K562 (cell line): ENCODE results near the gene CYP46A1. TPM values are rescaled to one million over a fixed set of nuclear protein-coding genes. Genes with fewer than 3 reads are reported as not detected.
A peak's percentile ranks its signal among the peaks of the same experiment; 100 is the strongest.

Experiments
- BACH1 ChIP-seq: fragments of 200-800 bp; sonication (Bioruptor generic); IDR thresholded peaks from 2 replicates; pipeline ENCODE4 v1.6.1; 2016; ENCODE audit warnings: missing genetic modification characterization, missing compliant biosample characterization
- ELF1 ChIP-seq: fragments of 200-800 bp; sonication (Bioruptor generic); IDR thresholded peaks from 2 replicates; pipeline ENCODE4 v1.6.1; 2016; ENCODE audit warnings: missing genetic modification characterization, missing compliant biosample characterization
- ELF2 ChIP-seq: fragments of 250-450 bp; sonication (Bioruptor Pico); IDR thresholded peaks from 2 replicates; pipeline ENCODE4 v1.5.0; 2021; ENCODE audit warnings: mild to moderate bottlenecking
- KAT8 ChIP-seq: fragments of 450-650 bp; IDR thresholded peaks from 2 replicates; pipeline ENCODE4 v1.6.1; 2016; ENCODE audit warnings: low read depth, mild to moderate bottlenecking
- KLF10 ChIP-seq: fragments of 250-450 bp; sonication (Bioruptor Pico); IDR thresholded peaks from 2 replicates; pipeline ENCODE4 v1.6.1; 2021; ENCODE audit warnings: matching md5 sums
- NONO ChIP-seq, 2 experiments: fragments of 200-400 bp in 1 of 2; fragments of 450-650 bp in 1 of 2; formaldehyde crosslinking in 1 of 2; IDR thresholded peaks; 2 replicates each; pipeline ENCODE4 v1.6.1; 2017; ENCODE audit warnings: low read depth in 2 of 2, mild to moderate bottlenecking in 2 of 2, moderate library complexity in 2 of 2, low read length in 1 of 2
- PHB ChIP-seq: fragments of 250-450 bp; sonication (Bioruptor Pico); IDR thresholded peaks from 2 replicates; pipeline ENCODE4 v1.5.0; 2021
- POLR2AphosphoS2 ChIP-seq: IDR thresholded peaks from 2 replicates; pipeline ENCODE4 v1.6.1; 2012; ENCODE audit warnings: low read length, improper control_type of control experiment
- RCOR1 ChIP-seq, 2 experiments: IDR thresholded peaks; 2 replicates each; pipeline ENCODE4 v1.6.1; 2012; ENCODE audit warnings: low read depth in 2 of 2, low read length in 2 of 2, borderline replicate concordance in 1 of 2, improper control_type of control experiment in 1 of 2
- SMARCE1 ChIP-seq: fragments of 450-650 bp; IDR thresholded peaks from 2 replicates; pipeline ENCODE4 v1.7.1; 2016; ENCODE audit warnings: mild to moderate bottlenecking
- SPI1 ChIP-seq: IDR thresholded peaks from 2 replicates; pipeline ENCODE4 v1.6.1; 2011; ENCODE audit warnings: low read depth, low read length, control low read depth, borderline replicate concordance
- TOE1 ChIP-seq, 2 experiments: fragments of 450-650 bp in 1 of 2; sonication (generic) in 1 of 2; formaldehyde crosslinking in 1 of 2; IDR thresholded peaks; 2 replicates each; pipeline versions ENCODE4 v1.7.1 to v1.8.0; 2016 to 2022; ENCODE audit warnings: borderline replicate concordance in 2 of 2, mild to moderate bottlenecking in 2 of 2, antibody characterized with exemption in 1 of 2, inconsistent platforms in 1 of 2, low read depth in 1 of 2, missing genetic modification reagents in 1 of 2, moderate library complexity in 1 of 2
- XRCC5 ChIP-seq: fragments of 200-400 bp; formaldehyde crosslinking; IDR thresholded peaks from 2 replicates; pipeline ENCODE4 v1.6.1; 2017; ENCODE audit warnings: low read depth, mild to moderate bottlenecking, low read length
- ZBED1 ChIP-seq: IDR thresholded peaks from 2 replicates; pipeline ENCODE4 v1.6.1; 2014
- polyA plus RNA-seq, 8 experiments: library from polyadenylated mRNA; depleted of rRNA in 4 of 8; stranded (reverse) in 5 of 8; unstranded in 3 of 8; fragments of >200 nt; fragmentation: Nextera tagmentation in 2 of 8; fragmentation: Illumina TruSeq in 1 of 8; extraction: Ambion mirVana in 2 of 8; extraction: Trizol in 1 of 8; gene quantifications; 2 replicates each; pipeline versions ENCODE4 v1.2.1 to v1.2.3, GENCODE V29; 2011 to 2014; ENCODE audit warnings: inconsistent platforms in 1 of 8, missing spikeins in 1 of 8
- total RNA-seq, 7 experiments: library from RNA; depleted of rRNA in 6 of 7; stranded (reverse); fragments of >200 nt in 6 of 7; fragmentation: Illumina TruSeq in 2 of 7; extraction: Trizol in 2 of 7; gene quantifications; 2 replicates each; pipeline versions ENCODE4 v1.2.1 to v1.2.3, GENCODE V29; 2011 to 2021; ENCODE audit warnings: low replicate concordance in 1 of 7
- TF ChIP-seq, protein P1 (sequence below): fragments of 450-650 bp; IDR thresholded peaks from 2 replicates; pipeline ENCODE4 v1.6.1; 2016; ENCODE audit warnings: antibody characterized with exemption
- TF ChIP-seq, protein P2 (sequence below): IDR thresholded peaks from 2 replicates; pipeline ENCODE4 v1.6.1; 2011; ENCODE audit warnings: borderline replicate concordance, low read depth, mild to moderate bottlenecking, moderate library complexity, low read length; ENCODE audit not compliant: insufficient read depth, poor library complexity, severe bottlenecking
- TF ChIP-seq, protein P3 (sequence below): fragments of 250-450 bp; sonication (Bioruptor Pico); IDR thresholded peaks from 2 replicates; pipeline ENCODE4 v1.4.0; 2020
- TF ChIP-seq, protein P4 (sequence below): fragments of 250-450 bp; sonication (Bioruptor Pico); IDR thresholded peaks from 2 replicates; pipeline ENCODE4 v1.6.1; 2021; ENCODE audit warnings: mild to moderate bottlenecking
- TF ChIP-seq, protein P5 (sequence below): fragments of 450-650 bp; IDR thresholded peaks from 2 replicates; pipeline ENCODE4 v1.7.0; 2016; ENCODE audit warnings: borderline replicate concordance
- TF ChIP-seq, protein P6 (sequence below): IDR thresholded peaks from 2 replicates; pipeline ENCODE4 v1.6.1; 2011; ENCODE audit not compliant: insufficient read length; ENCODE audit errors: extremely low read depth

Gene CYP46A1
- total and polyA plus RNA-seq, 9 of the 15 experiments (the other 6 are each of a cell fraction or from before 2014, with no cell fraction given): not detected

DNA sequence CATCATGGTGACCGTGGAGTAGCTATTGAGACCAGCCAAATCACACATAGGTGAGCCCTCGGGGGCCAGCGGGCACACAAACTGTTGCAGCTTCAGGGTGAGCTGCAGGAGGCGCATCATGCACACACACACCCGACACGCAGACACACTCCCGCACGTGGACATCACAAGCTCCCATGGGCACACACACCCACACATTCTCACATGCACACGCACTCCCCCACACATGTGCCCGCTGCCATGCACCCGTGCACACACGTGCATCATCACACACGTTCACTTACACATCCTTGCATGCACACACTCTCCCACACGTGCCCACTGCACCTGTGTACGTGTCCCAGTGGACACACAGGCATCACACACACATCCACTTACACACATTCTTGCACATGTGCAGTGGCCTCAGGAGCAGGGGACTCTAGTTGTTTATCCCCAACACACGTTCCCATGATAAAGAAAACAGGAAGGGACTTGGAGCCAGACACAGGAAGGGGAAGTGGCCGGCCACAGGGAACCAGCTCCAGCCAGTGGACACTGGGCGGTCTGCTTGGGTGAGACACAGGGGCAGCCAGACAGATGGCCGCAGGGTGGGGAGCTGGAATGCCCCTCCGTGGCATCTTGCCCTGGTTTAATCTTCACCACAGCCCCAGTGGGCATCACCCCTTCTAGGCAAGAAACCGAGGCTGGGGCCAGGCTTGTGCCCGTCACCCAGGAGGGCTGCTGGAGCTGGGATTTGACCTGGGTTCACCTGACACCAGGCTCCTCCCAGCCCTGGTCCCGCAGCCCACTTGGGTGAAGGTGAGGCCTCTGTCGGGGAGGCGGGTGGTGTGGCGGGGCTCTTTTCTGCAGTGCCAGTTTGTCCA, 49.7 kb downstream of the CYP46A1 start (continued):
- TF ChIP-seq POLR2AphosphoS2: no peak
- TF ChIP-seq, protein P1, sequence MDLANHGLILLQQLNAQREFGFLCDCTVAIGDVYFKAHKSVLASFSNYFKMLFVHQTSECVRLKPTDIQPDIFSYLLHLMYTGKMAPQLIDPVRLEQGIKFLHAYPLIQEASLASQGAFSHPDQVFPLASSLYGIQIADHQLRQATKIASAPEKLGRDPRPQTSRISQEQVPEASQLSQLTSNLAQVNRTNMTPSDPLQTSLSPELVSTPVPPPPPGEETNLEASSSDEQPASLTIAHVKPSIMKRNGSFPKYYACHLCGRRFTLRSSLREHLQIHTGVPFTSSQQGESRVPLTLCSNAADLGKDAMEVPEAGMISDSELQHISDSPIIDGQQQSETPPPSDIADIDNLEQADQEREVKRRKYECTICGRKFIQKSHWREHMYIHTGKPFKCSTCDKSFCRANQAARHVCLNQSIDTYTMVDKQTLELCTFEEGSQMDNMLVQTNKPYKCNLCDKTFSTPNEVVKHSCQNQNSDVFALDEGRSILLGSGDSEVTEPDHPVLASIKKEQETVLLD: no peak
- peak; percentile 93 for TF ChIP-seq SPI1
- TF ChIP-seq, protein P2, sequence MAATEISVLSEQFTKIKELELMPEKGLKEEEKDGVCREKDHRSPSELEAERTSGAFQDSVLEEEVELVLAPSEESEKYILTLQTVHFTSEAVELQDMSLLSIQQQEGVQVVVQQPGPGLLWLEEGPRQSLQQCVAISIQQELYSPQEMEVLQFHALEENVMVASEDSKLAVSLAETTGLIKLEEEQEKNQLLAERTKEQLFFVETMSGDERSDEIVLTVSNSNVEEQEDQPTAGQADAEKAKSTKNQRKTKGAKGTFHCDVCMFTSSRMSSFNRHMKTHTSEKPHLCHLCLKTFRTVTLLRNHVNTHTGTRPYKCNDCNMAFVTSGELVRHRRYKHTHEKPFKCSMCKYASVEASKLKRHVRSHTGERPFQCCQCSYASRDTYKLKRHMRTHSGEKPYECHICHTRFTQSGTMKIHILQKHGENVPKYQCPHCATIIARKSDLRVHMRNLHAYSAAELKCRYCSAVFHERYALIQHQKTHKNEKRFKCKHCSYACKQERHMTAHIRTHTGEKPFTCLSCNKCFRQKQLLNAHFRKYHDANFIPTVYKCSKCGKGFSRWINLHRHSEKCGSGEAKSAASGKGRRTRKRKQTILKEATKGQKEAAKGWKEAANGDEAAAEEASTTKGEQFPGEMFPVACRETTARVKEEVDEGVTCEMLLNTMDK: no peak
- TF ChIP-seq SMARCE1: no peak
- TF ChIP-seq RCOR1 (IDR thresholded peaks at IDR 0.05; ENCODE audit: borderline replicate concordance in 1 of 2, low read depth in 2 of 2, low read length in 2 of 2): no peak
- TF ChIP-seq PHB: no peak
- TF ChIP-seq, protein P3, sequence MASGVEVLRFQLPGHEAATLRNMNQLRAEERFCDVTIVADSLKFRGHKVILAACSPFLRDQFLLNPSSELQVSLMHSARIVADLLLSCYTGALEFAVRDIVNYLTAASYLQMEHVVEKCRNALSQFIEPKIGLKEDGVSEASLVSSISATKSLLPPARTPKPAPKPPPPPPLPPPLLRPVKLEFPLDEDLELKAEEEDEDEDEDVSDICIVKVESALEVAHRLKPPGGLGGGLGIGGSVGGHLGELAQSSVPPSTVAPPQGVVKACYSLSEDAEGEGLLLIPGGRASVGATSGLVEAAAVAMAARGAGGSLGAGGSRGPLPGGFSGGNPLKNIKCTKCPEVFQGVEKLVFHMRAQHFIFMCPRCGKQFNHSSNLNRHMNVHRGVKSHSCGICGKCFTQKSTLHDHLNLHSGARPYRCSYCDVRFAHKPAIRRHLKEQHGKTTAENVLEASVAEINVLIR (CRISPR knock-in tag): no peak
- TF ChIP-seq, protein P4, sequence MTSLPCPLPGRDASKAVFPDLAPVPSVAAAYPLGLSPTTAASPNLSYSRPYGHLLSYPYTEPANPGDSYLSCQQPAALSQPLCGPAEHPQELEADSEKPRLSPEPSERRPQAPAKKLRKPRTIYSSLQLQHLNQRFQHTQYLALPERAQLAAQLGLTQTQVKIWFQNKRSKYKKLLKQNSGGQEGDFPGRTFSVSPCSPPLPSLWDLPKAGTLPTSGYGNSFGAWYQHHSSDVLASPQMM (CRISPR knock-in tag): no peak
- TF ChIP-seq NONO (IDR thresholded peaks at IDR 0.05; ENCODE audit: low read depth in 2 of 2, low read length in 1 of 2): no peak
- TF ChIP-seq ELF2 (CRISPR knock-in tag): no peak
- no peak for TF ChIP-seq ZBED1
- TF ChIP-seq KAT8: no peak
- TF ChIP-seq, protein P5, sequence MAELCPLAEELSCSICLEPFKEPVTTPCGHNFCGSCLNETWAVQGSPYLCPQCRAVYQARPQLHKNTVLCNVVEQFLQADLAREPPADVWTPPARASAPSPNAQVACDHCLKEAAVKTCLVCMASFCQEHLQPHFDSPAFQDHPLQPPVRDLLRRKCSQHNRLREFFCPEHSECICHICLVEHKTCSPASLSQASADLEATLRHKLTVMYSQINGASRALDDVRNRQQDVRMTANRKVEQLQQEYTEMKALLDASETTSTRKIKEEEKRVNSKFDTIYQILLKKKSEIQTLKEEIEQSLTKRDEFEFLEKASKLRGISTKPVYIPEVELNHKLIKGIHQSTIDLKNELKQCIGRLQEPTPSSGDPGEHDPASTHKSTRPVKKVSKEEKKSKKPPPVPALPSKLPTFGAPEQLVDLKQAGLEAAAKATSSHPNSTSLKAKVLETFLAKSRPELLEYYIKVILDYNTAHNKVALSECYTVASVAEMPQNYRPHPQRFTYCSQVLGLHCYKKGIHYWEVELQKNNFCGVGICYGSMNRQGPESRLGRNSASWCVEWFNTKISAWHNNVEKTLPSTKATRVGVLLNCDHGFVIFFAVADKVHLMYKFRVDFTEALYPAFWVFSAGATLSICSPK: no peak
- no peak for TF ChIP-seq TOE1 (IDR thresholded peaks at IDR 0.05; ENCODE audit: borderline replicate concordance)
- no peak for TF ChIP-seq TOE1 (CRISPR knock-in tag; IDR thresholded peaks at IDR 0.05; ENCODE audit: borderline replicate concordance, low read depth)
- TF ChIP-seq ELF1 (tag): 0 out of 2 replicates have a peak, but pooled peaks have one; percentile 30
- TF ChIP-seq BACH1 (tag): no peak
- TF ChIP-seq KLF10 (CRISPR knock-in tag): no peak
- TF ChIP-seq XRCC5: no peak
- TF ChIP-seq, protein P6, sequence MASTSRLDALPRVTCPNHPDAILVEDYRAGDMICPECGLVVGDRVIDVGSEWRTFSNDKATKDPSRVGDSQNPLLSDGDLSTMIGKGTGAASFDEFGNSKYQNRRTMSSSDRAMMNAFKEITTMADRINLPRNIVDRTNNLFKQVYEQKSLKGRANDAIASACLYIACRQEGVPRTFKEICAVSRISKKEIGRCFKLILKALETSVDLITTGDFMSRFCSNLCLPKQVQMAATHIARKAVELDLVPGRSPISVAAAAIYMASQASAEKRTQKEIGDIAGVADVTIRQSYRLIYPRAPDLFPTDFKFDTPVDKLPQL: no peak
